Activated naive CD4-positive, alpha-beta T cell treated with anti-CD3 and anti-CD28 coated beads, Interleukin-2, amount 50 U/mL, for 72 hours (primary cell): ENCODE results near the gene RIPOR2. TPM values are rescaled to one million over a fixed set of nuclear protein-coding genes. Genes with fewer than 3 reads are reported as not detected.
"Not testable (repeated sequence)": the region's sequence is repeated elsewhere in the genome, so short reads cannot be mapped to it uniquely, and the experiment has no call there.

Source experiments
- ATAC-seq, 2 donors: fragments of 150-1000 bp; cut with Tn5 transposase; 2 replicates each; pipeline ENCODE4 v1.10.0; 2021; ENCODE audit warnings: mild to moderate bottlenecking in 2 of 2, moderate library complexity in 2 of 2
- DNase-seq, 2 donors: peaks; one replicate each; pipeline ENCODE4 v3.0.0; 2021 to 2022; ENCODE audit warnings: low spot score in 2 of 2
- H3K27ac Mint-ChIP-seq, 2 donors: one replicate each; pipeline ENCODE4 v1.8.0; 2022; ENCODE audit warnings: mild to moderate bottlenecking in 2 of 2, mixed read lengths in 2 of 2
- H3K36me3 Mint-ChIP-seq, 2 donors: one replicate each; pipeline ENCODE4 v1.8.0; 2022; ENCODE audit warnings: mixed read lengths in 2 of 2
- H3K9me3 Mint-ChIP-seq, 2 donors: one replicate each; pipeline ENCODE4 v1.8.0; 2022; ENCODE audit warnings: mixed read lengths in 2 of 2
- total RNA-seq, 2 donors: library from RNA; stranded (reverse); gene quantifications; one replicate each; pipeline ENCODE4 v1.2.3, GENCODE V29; 2022

The RIPOR2 gene
- total RNA-seq, 2 donors from 2014 or later: 63.9 to 126 TPM

DNA sequence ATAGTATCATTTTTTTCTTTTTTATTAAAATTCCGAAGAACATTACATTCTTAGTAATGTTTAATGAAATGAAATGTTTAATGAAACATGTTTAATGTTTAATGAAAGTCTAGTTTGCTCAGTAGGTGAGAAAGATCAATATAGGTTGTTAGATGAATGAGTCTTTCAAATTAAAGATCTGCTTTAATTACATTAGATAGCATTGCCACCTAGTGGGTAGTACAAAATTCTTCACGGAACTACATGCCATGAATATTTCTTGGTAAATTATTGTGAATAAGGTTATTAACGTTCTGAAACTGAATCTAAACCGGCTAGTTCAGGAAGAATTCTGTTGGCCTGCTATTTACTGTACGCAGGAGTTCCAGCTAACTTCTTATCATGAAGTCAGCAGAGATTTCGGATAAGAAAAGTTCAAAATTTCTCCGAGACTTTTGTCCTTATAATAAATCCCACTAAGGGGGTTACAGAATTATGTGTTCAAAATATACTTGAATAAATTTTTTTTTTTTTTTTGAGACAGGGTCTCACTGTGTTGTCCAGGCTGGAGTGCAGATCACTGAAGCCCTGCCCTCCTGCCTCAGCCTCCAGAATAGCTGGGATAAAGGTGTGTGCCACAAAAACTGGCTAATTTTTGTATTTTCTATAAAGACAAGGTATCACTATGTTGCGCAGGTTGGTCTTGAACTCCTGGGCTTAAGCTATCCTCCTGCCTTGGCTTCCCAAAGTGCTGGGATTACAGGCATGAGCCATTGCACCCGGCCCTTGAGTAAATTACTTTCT lies 168.9 kb downstream of the RIPOR2 start:
- ATAC-seq (peak; percentile 66 to 70), DNase-seq (no peak)
- Mint-ChIP-seq H3K27ac (no peak overlapping the region), H3K36me3 (no peaks in the 10 kb centered on the region), H3K9me3 (no peaks in the 10 kb centered on the region)

DNA sequence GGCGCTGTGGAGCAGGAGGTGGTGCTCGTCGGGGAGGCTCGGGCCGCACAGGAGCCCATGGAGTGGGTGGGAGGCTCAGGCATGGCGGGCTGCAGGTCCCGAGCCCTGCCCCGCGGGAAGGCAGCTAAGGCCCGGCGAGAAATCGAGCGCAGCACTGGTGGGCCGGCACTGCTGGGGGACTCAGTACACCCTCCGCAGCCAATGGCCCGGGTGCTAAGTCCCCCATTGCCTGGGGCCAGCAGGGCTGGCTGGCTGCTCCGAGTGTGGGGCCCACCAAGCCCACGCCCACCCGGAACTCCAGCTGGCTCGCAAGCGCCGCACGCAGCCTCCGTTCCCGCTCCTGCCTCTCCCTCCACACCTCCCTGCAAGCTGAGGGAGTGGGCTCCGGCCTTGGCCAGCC lies 169.8 kb downstream of the RIPOR2 start:
- H3K27ac Mint-ChIP-seq, H3K36me3 Mint-ChIP-seq, ATAC-seq, H3K9me3 Mint-ChIP-seq, DNase-seq: not testable (repeated sequence)

DNA sequence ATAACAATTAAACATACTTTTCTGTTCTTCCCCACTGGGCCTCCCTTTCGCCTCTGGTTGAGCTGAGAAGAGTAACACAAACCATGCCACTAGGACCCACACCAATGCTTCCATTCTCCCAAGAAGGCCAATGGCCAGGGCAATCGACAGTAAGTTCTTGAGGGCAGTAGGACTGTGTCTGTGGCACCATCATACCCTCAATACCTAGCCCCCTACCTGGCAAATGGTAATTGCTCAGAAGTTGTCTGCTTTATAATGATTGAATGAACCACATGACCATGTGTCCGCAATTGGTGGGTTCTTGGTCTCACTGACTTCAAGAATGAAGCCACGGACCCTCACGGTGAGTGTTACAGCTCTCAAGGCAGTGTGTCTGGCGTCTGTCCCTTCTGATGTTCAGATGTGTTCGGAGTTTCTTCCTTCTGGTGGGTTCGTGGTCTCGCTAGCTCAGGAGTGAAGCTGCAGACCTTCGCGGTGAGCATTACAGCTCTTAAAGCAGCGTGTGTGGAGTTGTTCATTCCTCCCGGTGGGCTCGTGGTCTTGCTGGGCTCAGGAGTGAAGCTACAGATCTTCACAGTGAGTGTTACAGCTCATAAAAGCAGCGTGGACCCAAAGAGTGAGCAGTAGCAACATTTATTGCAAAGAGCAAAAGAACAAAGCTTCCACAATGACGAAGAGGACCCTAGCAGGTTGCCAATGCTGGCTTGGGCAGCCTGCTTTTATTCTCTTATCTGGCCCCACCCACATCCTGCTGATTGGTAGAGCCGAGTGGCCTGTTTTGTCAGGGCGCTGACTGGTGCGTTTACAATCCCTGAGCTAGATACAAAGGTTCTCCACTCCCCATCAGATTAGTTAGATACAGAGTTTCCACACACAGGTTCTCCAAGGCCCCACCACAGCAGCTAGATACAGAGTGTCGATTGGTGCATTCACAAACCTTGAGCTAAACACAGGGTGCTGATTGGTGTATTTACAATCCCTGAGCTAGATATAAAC lies 170.6 kb downstream of the RIPOR2 start:
- not testable (repeated sequence) for ATAC-seq, H3K27ac Mint-ChIP-seq, DNase-seq, H3K36me3 Mint-ChIP-seq, H3K9me3 Mint-ChIP-seq

DNA sequence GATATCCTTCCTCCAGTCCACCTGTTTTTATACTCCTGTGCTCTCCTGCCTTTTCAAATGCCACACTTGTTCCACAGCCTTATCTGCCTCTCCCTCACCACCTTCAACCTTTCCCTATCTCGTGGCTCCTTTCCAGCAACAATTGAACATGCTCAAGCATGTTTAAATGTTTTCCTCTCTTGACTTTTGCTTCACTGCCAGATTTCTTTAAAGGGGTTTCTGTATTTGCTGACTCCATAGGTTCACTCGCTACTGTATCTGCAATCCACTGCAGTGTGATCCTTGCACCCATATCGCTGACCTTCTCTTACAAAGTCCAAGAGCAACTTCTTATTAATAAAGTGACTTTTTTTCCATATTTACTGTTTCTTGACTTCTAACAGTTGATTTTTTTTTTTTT lies 172.2 kb downstream of the RIPOR2 start:
- ATAC-seq (no peak), DNase-seq (no peak)
- Mint-ChIP-seq H3K27ac (no peak overlapping the region), H3K9me3 (no peaks in the 10 kb centered on the region), H3K36me3 (no peaks in the 10 kb centered on the region)

DNA sequence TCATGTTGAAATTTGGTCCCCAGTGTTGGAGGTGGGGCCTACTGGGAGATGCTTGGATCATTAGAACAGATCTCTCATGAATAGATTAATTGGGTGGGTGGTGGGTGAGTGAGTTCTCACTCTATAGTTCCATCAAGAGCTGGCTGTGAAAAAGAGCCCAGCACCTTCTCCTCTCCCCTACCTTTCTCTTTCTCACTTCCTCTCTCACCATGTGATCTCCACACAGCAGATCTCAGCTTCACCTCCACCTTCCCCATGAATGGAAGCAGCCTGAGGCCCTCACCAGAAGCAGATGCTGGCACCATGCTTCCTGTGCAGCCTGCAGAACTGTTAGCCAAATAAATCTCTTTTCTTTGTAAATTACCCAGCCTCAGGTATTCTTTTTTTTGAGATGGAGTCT lies 173.9 kb downstream of the RIPOR2 start:
- no peak for DNase-seq

DNA sequence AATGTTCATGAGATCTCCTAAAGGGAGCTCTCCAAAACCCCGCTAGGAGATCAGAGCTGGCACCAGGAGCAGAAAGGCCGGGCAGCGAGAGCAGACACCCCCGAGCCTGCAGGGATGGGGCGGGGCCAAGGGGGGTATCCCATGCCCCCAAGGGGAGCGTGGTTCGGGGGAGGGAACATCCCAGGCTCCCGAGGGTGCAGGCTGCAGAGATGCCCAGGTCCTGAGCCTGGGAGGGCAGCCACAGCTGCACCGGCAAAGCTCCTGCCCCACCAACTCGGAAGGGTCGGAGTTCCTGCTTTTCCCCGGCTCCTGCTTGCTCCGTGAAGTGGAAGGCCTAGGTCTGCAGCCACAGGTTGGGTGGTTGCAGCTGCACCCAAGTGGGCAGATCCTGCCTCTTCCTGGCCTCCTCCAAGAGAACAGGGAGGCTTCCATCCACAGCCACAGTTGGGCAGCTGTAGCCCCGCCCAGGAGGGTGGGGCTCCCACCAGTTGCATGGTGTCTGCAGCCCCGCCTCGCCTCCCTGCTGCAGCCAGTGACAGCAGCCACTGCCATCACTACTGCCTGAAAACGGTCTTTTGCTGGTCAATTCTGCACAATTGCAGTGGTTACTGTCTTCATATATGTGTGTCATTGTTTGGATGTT lies 174.4 kb downstream of the RIPOR2 start:
- Mint-ChIP-seq H3K36me3 (no peaks in the 10 kb centered on the region), H3K9me3 (no peaks in the 10 kb centered on the region), H3K27ac (no peak overlapping the region)
- peak in 1 of 2 donors; percentile 38 for ATAC-seq
- DNase-seq: no peak

More for the DNA sequence above, 173.9 kb downstream of the RIPOR2 start:
- H3K36me3 Mint-ChIP-seq: no peaks in the 10 kb centered on the region
- no peaks in the 10 kb centered on the region for H3K9me3 Mint-ChIP-seq
- no peak for ATAC-seq
- H3K27ac Mint-ChIP-seq: no peak overlapping the region

DNA sequence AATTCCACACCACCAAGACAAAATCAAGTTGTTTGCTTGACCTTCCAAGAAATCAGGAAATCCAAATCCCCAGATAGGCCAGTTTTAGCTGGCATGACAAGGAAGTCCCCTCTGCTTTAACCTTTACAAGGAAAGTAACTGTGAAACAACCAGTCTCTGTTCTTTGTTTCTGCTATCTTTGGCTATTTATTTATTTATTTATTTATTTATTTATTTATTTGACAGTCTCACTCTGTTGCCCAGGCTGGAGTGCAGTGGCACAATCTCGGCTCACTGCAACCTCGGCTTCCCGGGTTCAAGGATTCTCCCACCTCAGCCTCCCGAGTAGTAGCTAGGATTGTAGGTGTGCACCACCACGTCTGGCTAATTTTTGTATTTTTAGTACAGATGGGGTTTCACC lies 175.6 kb downstream of the RIPOR2 start:
- Mint-ChIP-seq H3K9me3 (no peaks in the 10 kb centered on the region), H3K27ac (no peak overlapping the region), H3K36me3 (no peaks in the 10 kb centered on the region)
- ATAC-seq: no peak
- no peak for DNase-seq

DNA sequence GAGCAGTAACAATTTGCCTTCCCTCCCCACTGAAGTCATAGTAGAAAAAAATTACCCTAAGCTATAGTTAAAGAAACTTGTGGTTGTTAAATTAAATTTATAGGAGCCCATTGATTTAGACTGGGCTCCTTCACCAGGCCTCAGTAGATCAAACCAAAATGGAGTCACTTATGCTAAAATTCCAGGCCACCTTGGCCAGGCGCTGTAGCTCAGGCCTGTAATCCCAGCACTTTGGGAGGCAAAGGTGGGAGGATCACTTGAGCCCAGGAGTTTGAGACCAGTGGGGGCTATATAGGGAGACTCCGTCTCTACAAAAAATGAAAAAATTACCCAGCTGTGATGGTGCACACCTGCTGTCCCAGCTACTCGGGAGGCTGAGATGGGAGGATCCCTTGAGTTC lies 176.0 kb downstream of the RIPOR2 start:
- H3K36me3 Mint-ChIP-seq: no peaks in the 10 kb centered on the region
- no peaks in the 10 kb centered on the region for H3K9me3 Mint-ChIP-seq
- DNase-seq: no peak
- no peak for ATAC-seq
- H3K27ac Mint-ChIP-seq: no peak overlapping the region

DNA sequence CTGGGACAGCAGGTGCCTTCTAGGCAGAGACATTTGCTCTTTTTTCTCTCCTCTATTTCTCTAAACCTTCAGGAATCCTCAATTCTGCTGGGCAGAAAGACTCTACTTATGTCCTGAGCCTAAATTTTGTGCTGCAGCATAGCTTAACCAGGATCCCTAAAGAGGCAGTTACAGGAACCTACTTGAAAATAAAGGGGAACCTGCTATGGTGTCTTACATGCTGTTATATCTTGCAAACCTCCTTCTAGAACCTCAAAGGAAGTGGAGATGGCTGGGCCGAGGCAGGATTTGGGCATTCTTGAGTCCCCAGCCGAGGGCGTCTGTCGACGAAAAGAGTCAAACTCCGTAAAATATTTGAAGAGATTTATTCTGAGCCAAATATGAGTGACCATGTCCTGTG lies 178.1 kb downstream of the RIPOR2 start:
- H3K9me3 Mint-ChIP-seq: no peaks in the 10 kb centered on the region
- no peak overlapping the region for H3K27ac Mint-ChIP-seq
- no peak for DNase-seq
- ATAC-seq: no peak
- no peaks in the 10 kb centered on the region for H3K36me3 Mint-ChIP-seq

DNA sequence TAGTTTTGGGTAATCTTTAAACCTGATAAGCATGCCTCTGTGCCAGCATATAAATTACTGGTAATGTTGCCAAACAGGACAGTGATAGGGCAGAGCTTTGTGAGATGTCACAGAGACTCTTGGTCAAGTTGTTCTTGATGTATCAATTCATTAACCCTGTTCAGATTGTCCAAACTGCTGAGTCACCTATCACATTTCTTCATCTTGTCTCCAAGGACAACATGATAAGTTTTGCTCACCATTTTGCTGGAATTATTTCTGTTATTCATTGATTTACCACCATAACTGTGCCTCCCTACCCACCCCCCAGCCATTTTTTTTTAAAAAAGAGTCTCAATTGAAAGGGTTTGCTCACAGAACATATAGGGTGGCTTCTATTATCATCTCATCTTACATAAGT lies 180.5 kb downstream of the RIPOR2 start:
- DNase-seq (no peak), ATAC-seq (no peak)
- Mint-ChIP-seq H3K9me3 (peaks cover 0 to 7% of the 10 kb centered on the region in 2 donors), H3K36me3 (peaks cover 0 to 9% of the 10 kb centered on the region in 2 donors), H3K27ac (no peak overlapping the region)

DNA sequence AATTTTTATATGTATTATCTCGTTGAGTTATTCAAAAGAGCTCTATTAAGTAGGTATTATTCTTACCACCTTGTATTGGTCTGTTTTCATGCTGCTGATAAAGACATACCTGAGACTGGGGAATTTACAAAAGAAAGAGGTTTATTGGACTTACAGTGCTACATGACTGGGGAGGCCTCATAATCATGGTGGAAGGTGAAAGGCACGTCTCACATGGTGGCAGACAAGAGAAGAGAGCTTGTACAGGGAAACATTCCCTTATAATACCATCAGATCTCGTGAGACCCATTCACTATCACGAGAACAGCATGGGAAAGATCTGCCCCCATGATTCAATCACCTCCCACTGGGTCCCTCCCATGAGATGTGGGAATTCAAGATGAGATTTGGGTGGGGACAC lies 181.4 kb downstream of the RIPOR2 start:
- H3K9me3 Mint-ChIP-seq, H3K36me3 Mint-ChIP-seq, DNase-seq, H3K27ac Mint-ChIP-seq, ATAC-seq: not testable (repeated sequence)

Other genes starting within 250 kb of the RIPOR2 start
- 100 to 1,000 TPM; 120 to 141 TPM for gene C6orf62, start 216.8 kb downstream of the RIPOR2 start, total RNA-seq
- gene GMNN, start 161.0 kb downstream of the RIPOR2 start, total RNA-seq: 100 to 1,000 TPM in 1 of 2 donors, 10 to 100 TPM in 1; 68.7 to 109 TPM
- gene ARMH2, start 137.0 kb downstream of the RIPOR2 start, total RNA-seq: under 1 TPM in 1 of 2 donors, not detected in 1; 0.31 TPM